WTC11 (cell line): Measurements from ENCODE around the gene CAMTA1. TPM values are rescaled to one million over a fixed set of nuclear protein-coding genes. Genes with fewer than 3 reads are reported as not detected.
A peak's percentile ranks its signal among the peaks of the same experiment; 100 is the strongest.

Experiments
- ATAC-seq: fragments of 200-7000 bp; cut with Tn5 transposase; 2 replicates; pipeline ENCODE4 v1.10.0; 2021; ENCODE audit warnings: mild to moderate bottlenecking, moderate library complexity
- CTCF ChIA-PET: fragments of 300-600 bp; sonication (Branson Sonifier 250); formaldehyde crosslinking; loops from one replicate; lab custom pipeline; 2021; ENCODE audit warnings: antibody characterized with exemption; lab: Charles Lee
- POLR2A ChIA-PET: fragments of 350-600 bp; sonication (Branson Sonifier 250); formaldehyde crosslinking; loops from one replicate; lab custom pipeline; 2021; ENCODE audit warnings: antibody characterized with exemption; lab: Charles Lee
- DNase-seq: peaks from one replicate; pipeline ENCODE4 v3.0.0; 2021; ENCODE audit warnings: low spot score
- H3K27ac Mint-ChIP-seq: 2 replicates; pipeline ENCODE4 v1.8.0; 2021; ENCODE audit warnings: mixed read lengths
- H3K27me3 Mint-ChIP-seq: 2 replicates; pipeline ENCODE4 v1.8.0; 2021; ENCODE audit warnings: low read depth, mild to moderate bottlenecking, moderate library complexity, mixed read lengths
- H3K36me3 Mint-ChIP-seq: 2 replicates; pipeline ENCODE4 v1.8.0; 2021; ENCODE audit warnings: mixed read lengths
- H3K4me1 Mint-ChIP-seq: 2 replicates; pipeline ENCODE4 v1.8.0; 2022; ENCODE audit warnings: mixed read lengths
- H3K4me3 Mint-ChIP-seq: 2 replicates; pipeline ENCODE4 v1.8.0; 2021; ENCODE audit warnings: mild to moderate bottlenecking, moderate library complexity, mixed read lengths
- H3K9me3 Mint-ChIP-seq: 2 replicates; pipeline ENCODE4 v1.8.0; 2021; ENCODE audit warnings: mixed read lengths
- CREB1 ChIP-seq: sonication (generic); formaldehyde crosslinking; IDR thresholded peaks from 2 replicates; pipeline ENCODE4 v1.8.0; 2023; ENCODE audit warnings: mild to moderate bottlenecking, missing genetic modification reagents
- ETV6 ChIP-seq: sonication (generic); formaldehyde crosslinking; IDR thresholded peaks from 2 replicates; pipeline ENCODE4 v1.8.1; 2022; ENCODE audit warnings: mild to moderate bottlenecking, missing genetic modification reagents
- FOXP1 ChIP-seq: sonication (generic); formaldehyde crosslinking; IDR thresholded peaks from 2 replicates; pipeline ENCODE4 v1.8.0; 2022; ENCODE audit warnings: missing genetic modification reagents, mild to moderate bottlenecking, moderate library complexity, borderline replicate concordance
- PRRX2 ChIP-seq: fragments of 250-450 bp; sonication (Bioruptor Pico); IDR thresholded peaks from 2 replicates; pipeline ENCODE4 v1.8.0; 2021; ENCODE audit warnings: mild to moderate bottlenecking
- ZBTB21 ChIP-seq: sonication (generic); formaldehyde crosslinking; IDR thresholded peaks from 2 replicates; pipeline ENCODE4 v1.8.1; 2023; ENCODE audit warnings: mild to moderate bottlenecking, missing genetic modification reagents, borderline replicate concordance
- ZNF219 ChIP-seq: sonication (generic); formaldehyde crosslinking; IDR thresholded peaks from 2 replicates; pipeline ENCODE4 v1.8.0; 2023; ENCODE audit warnings: missing genetic modification reagents, mild to moderate bottlenecking, borderline replicate concordance
- ZNF671 ChIP-seq: fragments of 250-450 bp; sonication (Bioruptor Pico); IDR thresholded peaks from 2 replicates; pipeline ENCODE4 v1.8.0; 2021; ENCODE audit warnings: mild to moderate bottlenecking
- total RNA-seq: library from RNA; stranded (reverse); gene quantifications from 3 replicates; pipeline ENCODE4 v1.2.3, GENCODE V29; 2021
- TF ChIP-seq, protein P1 (sequence below): sonication (generic); formaldehyde crosslinking; conservative IDR thresholded peaks from 2 replicates; pipeline ENCODE4 v1.8.1; 2023; ENCODE audit warnings: mild to moderate bottlenecking, low read depth, missing genetic modification reagents, moderate library complexity
- TF ChIP-seq, protein P2 (sequence below): fragments of 250-450 bp; sonication (Bioruptor Pico); IDR thresholded peaks from 2 replicates; pipeline ENCODE4 v1.9.0; 2021; ENCODE audit warnings: moderate library complexity, mild to moderate bottlenecking, inconsistent platforms, borderline replicate concordance
- TF ChIP-seq, protein P3 (sequence below): sonication (generic); formaldehyde crosslinking; IDR thresholded peaks from 2 replicates; pipeline ENCODE4 v1.8.1; 2023; ENCODE audit warnings: mild to moderate bottlenecking, missing genetic modification reagents, moderate library complexity
- TF ChIP-seq, protein P4 (sequence below): sonication (generic); formaldehyde crosslinking; IDR thresholded peaks from 2 replicates; pipeline ENCODE4 v1.8.1; 2023; ENCODE audit warnings: mild to moderate bottlenecking, missing genetic modification reagents, borderline replicate concordance
- TF ChIP-seq, protein P5 (sequence below): sonication (generic); formaldehyde crosslinking; IDR thresholded peaks from 2 replicates; pipeline ENCODE4 v1.8.0; 2022; ENCODE audit warnings: mild to moderate bottlenecking, missing genetic modification reagents
- TF ChIP-seq, protein P6 (sequence below): sonication (generic); formaldehyde crosslinking; IDR thresholded peaks from 2 replicates; pipeline ENCODE4 v1.8.0; 2022; ENCODE audit warnings: mild to moderate bottlenecking, missing genetic modification reagents
- TF ChIP-seq, protein P7 (sequence below): sonication (generic); formaldehyde crosslinking; IDR thresholded peaks from 2 replicates; pipeline ENCODE4 v1.8.0; 2023; ENCODE audit warnings: mild to moderate bottlenecking, missing genetic modification reagents
- TF ChIP-seq, protein P8 (sequence below): fragments of 250-450 bp; sonication (Bioruptor Pico); IDR thresholded peaks from 2 replicates; pipeline ENCODE4 v2.1.2; 2022; ENCODE audit warnings: mild to moderate bottlenecking, moderate library complexity

Gene CAMTA1
- total RNA-seq, 1 experiment from 2014 or later, result 86.4 TPM

DNA sequence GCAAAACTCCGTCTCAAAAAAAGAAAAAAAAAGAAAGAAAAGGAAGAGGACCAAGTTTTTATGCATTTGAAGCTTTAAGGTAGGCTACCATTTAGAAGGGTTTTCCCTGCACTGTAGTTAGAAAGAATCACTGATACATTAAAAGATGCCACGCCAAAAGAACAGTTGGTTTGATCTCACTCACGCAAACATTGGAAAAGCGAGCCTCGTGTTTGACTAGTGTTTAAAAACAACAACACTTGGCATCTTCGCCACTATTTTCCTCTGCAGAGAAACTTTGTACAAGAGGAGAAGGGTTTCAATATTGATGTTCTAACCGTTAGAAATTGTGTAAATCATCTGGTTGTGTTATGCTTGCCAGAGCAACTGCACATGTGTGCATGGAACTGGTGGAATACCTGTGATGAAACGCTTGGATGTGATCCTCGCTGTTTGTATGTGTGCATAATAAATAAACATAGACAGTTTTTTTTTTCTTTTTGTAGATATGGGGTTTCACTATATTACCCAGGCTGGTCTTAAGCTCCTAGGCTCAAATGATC lies 24.0 kb upstream of the CAMTA1 start (continued):
- TF ChIP-seq FOXP1 (CRISPR knock-in tag) (no peak), CREB1 (no peak)
- TF ChIP-seq, protein P1, sequence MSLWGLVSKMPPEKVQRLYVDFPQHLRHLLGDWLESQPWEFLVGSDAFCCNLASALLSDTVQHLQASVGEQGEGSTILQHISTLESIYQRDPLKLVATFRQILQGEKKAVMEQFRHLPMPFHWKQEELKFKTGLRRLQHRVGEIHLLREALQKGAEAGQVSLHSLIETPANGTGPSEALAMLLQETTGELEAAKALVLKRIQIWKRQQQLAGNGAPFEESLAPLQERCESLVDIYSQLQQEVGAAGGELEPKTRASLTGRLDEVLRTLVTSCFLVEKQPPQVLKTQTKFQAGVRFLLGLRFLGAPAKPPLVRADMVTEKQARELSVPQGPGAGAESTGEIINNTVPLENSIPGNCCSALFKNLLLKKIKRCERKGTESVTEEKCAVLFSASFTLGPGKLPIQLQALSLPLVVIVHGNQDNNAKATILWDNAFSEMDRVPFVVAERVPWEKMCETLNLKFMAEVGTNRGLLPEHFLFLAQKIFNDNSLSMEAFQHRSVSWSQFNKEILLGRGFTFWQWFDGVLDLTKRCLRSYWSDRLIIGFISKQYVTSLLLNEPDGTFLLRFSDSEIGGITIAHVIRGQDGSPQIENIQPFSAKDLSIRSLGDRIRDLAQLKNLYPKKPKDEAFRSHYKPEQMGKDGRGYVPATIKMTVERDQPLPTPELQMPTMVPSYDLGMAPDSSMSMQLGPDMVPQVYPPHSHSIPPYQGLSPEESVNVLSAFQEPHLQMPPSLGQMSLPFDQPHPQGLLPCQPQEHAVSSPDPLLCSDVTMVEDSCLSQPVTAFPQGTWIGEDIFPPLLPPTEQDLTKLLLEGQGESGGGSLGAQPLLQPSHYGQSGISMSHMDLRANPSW (CRISPR knock-in tag), result no peak

DNA sequence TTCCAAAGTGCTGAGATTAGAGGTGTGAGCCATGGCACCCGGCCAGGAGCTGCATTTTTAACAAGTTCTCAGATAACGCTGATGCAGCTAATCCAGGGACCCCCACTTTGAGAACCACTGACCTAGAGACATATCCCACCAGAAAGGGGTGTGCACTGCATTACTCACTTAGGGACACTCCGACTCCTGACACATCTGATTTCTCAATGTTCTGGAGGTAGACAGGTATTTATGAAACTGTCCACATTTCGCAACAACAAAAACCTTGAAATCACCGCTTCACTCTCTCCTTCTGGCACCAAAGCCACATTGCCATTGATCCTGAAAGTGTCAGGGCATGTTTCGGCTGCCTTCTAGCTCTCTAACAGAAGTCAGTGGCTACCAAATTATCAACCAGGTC lies 23.2 kb upstream of the CAMTA1 start:
- Mint-ChIP-seq H3K9me3 (no peaks in the 10 kb centered on the region), H3K4me1 (no peaks in the 10 kb centered on the region), H3K27me3 (peaks cover 3% of the 10 kb centered on the region; the same call in 1 of the 2 replicates), H3K27ac (no peak overlapping the region), H3K36me3 (no peaks in the 10 kb centered on the region), H3K4me3 (no peak overlapping the region)
- ATAC-seq (no peak), DNase-seq (no peak)
- POLR2A ChIA-PET, result no interaction called here
- CTCF ChIA-PET, result no interaction called here
- TF ChIP-seq, protein P2, sequence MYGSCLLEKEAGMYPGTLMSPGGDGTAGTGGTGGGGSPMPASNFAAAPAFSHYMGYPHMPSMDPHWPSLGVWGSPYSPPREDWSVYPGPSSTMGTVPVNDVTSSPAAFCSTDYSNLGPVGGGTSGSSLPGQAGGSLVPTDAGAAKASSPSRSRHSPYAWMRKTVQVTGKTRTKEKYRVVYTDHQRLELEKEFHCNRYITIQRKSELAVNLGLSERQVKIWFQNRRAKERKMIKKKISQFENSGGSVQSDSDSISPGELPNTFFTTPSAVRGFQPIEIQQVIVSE (CRISPR knock-in tag), result no peak
- no peak for TF ChIP-seq ETV6
- TF ChIP-seq, protein P3, sequence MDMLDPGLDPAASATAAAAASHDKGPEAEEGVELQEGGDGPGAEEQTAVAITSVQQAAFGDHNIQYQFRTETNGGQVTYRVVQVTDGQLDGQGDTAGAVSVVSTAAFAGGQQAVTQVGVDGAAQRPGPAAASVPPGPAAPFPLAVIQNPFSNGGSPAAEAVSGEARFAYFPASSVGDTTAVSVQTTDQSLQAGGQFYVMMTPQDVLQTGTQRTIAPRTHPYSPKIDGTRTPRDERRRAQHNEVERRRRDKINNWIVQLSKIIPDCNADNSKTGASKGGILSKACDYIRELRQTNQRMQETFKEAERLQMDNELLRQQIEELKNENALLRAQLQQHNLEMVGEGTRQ (CRISPR knock-in tag), result no peak
- no peak for TF ChIP-seq CREB1
- TF ChIP-seq ZNF671 (CRISPR knock-in tag), result no peak
- TF ChIP-seq, protein P4, sequence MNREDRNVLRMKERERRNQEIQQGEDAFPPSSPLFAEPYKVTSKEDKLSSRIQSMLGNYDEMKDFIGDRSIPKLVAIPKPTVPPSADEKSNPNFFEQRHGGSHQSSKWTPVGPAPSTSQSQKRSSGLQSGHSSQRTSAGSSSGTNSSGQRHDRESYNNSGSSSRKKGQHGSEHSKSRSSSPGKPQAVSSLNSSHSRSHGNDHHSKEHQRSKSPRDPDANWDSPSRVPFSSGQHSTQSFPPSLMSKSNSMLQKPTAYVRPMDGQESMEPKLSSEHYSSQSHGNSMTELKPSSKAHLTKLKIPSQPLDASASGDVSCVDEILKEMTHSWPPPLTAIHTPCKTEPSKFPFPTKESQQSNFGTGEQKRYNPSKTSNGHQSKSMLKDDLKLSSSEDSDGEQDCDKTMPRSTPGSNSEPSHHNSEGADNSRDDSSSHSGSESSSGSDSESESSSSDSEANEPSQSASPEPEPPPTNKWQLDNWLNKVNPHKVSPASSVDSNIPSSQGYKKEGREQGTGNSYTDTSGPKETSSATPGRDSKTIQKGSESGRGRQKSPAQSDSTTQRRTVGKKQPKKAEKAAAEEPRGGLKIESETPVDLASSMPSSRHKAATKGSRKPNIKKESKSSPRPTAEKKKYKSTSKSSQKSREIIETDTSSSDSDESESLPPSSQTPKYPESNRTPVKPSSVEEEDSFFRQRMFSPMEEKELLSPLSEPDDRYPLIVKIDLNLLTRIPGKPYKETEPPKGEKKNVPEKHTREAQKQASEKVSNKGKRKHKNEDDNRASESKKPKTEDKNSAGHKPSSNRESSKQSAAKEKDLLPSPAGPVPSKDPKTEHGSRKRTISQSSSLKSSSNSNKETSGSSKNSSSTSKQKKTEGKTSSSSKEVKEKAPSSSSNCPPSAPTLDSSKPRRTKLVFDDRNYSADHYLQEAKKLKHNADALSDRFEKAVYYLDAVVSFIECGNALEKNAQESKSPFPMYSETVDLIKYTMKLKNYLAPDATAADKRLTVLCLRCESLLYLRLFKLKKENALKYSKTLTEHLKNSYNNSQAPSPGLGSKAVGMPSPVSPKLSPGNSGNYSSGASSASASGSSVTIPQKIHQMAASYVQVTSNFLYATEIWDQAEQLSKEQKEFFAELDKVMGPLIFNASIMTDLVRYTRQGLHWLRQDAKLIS, result no peak
- TF ChIP-seq PRRX2 (CRISPR knock-in tag), result no peak
- TF ChIP-seq, protein P5, sequence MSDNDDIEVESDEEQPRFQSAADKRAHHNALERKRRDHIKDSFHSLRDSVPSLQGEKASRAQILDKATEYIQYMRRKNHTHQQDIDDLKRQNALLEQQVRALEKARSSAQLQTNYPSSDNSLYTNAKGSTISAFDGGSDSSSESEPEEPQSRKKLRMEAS (CRISPR knock-in tag), result no peak
- TF ChIP-seq, protein P6, sequence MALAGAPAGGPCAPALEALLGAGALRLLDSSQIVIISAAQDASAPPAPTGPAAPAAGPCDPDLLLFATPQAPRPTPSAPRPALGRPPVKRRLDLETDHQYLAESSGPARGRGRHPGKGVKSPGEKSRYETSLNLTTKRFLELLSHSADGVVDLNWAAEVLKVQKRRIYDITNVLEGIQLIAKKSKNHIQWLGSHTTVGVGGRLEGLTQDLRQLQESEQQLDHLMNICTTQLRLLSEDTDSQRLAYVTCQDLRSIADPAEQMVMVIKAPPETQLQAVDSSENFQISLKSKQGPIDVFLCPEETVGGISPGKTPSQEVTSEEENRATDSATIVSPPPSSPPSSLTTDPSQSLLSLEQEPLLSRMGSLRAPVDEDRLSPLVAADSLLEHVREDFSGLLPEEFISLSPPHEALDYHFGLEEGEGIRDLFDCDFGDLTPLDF, result no peak
- TF ChIP-seq ZBTB21, result no peak

DNA sequence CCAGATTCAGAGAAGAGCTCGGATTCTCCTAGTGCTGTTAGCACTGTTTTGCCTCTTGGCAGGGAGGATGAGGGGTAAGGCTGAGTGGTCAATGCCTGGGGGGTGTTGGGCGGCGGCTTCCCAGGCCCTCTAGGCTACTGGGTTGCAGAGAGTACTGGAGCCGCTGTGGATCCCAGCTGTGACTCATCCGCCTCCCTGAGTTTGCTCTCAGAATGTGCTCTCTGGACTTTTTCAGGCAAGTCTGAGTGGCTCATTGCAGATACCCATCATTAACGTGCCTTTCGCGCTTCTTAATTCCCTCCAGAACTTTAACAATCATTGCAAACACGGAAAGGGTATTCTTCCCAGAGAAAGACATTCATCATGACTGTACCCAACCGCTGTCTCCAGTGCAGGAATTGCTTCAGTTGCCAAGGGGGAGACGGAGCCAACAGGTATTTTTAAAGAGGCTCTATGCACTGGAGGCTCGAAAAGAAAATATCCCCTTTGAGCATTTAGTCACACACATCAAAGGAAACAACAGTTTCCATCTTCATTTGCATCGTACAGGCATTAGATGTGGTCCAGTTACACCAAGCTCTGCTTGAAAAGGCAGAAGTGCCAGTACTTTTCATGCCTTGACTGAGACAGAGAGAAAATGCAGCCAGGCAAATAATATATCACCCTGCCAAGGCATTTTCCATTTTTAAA lies 14.4 kb upstream of the CAMTA1 start:
- Mint-ChIP-seq H3K27me3 (no peaks in the 10 kb centered on the region; the same call in 1 of the 2 replicates), H3K27ac (no peak overlapping the region), H3K36me3 (no peaks in the 10 kb centered on the region), H3K9me3 (peaks cover 4% of the 10 kb centered on the region; the same call in 1 of the 2 replicates), H3K4me3 (no peak overlapping the region), H3K4me1 (peaks cover 24% of the 10 kb centered on the region)
- POLR2A ChIA-PET, result interaction anchor here (0.7 to 2.1 kb wide), 2 partner anchors 14 to 886 kb away, joined by 3 to 7 read pairs; partner anchors contain the start of gene CAMTA1
- CTCF ChIA-PET, result interaction anchor here (1.1 to 2.0 kb wide), 4 partner anchors 13 to 437 kb away, joined by 3 to 7 read pairs (median 4); partner anchors contain the start of gene DNAJC11
- DNase-seq (peak; percentile 34), ATAC-seq (peak; percentile 94)
- TF ChIP-seq, protein P7, sequence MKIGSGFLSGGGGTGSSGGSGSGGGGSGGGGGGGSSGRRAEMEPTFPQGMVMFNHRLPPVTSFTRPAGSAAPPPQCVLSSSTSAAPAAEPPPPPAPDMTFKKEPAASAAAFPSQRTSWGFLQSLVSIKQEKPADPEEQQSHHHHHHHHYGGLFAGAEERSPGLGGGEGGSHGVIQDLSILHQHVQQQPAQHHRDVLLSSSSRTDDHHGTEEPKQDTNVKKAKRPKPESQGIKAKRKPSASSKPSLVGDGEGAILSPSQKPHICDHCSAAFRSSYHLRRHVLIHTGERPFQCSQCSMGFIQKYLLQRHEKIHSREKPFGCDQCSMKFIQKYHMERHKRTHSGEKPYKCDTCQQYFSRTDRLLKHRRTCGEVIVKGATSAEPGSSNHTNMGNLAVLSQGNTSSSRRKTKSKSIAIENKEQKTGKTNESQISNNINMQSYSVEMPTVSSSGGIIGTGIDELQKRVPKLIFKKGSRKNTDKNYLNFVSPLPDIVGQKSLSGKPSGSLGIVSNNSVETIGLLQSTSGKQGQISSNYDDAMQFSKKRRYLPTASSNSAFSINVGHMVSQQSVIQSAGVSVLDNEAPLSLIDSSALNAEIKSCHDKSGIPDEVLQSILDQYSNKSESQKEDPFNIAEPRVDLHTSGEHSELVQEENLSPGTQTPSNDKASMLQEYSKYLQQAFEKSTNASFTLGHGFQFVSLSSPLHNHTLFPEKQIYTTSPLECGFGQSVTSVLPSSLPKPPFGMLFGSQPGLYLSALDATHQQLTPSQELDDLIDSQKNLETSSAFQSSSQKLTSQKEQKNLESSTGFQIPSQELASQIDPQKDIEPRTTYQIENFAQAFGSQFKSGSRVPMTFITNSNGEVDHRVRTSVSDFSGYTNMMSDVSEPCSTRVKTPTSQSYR, result no peak
- no peak for TF ChIP-seq ZNF219
- TF ChIP-seq, protein P8, sequence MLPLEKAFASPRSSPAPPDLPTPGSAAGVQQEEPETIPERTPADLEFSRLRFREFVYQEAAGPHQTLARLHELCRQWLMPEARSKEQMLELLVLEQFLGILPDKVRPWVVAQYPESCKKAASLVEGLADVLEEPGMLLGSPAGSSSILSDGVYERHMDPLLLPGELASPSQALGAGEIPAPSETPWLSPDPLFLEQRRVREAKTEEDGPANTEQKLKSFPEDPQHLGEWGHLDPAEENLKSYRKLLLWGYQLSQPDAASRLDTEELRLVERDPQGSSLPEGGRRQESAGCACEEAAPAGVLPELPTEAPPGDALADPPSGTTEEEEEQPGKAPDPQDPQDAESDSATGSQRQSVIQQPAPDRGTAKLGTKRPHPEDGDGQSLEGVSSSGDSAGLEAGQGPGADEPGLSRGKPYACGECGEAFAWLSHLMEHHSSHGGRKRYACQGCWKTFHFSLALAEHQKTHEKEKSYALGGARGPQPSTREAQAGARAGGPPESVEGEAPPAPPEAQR, result no peak
